Tibial nerve (tissue), 3 donors: ENCODE results near the gene RILPL1.
"Not testable (repeated sequence)": the region's sequence is repeated elsewhere in the genome, so short reads cannot be mapped to it uniquely, and the experiment has no call there.

Source experiments
- POLR2A ChIP-seq, 2 donors: fragments of 450-650 bp; IDR thresholded peaks; one replicate each; pipeline ENCODE4 v1.6.1; 2017; ENCODE audit warnings: antibody characterized with exemption in 2 of 2, mild to moderate bottlenecking in 2 of 2, moderate library complexity in 2 of 2
- TF ChIP-seq, protein P1 (sequence below), 5 experiments: fragments of 200-600 bp in 3 of 5; fragments of 450-650 bp in 2 of 5; sonication (generic) in 3 of 5; IDR thresholded peaks; one replicate each; pipeline ENCODE4 v1.5.1; 2016 to 2019; ENCODE audit warnings: antibody characterized with exemption in 5 of 5, mild to moderate bottlenecking in 3 of 5, moderate library complexity in 2 of 5

DNA sequence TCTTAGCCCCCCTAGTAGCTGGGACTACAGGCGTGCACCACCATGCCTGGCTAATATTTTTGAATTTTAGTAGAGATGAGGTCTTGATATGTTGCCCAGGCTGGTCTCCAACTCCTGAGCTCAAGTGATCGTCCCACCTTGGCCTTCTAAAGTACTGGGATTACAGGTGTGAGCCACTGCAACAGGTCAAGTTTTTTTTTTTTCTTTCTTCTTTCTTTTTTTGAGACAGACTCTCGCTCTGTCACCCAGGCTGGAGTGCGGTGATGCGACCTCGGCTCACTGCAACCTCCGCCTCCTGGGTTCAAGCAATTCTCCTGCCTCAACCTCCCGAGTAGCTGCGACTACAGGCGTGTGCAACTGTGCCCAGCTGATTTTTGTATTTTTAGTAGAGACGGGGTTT is 70.3 kb downstream of the RILPL1 start:
- TF ChIP-seq, protein P1, sequence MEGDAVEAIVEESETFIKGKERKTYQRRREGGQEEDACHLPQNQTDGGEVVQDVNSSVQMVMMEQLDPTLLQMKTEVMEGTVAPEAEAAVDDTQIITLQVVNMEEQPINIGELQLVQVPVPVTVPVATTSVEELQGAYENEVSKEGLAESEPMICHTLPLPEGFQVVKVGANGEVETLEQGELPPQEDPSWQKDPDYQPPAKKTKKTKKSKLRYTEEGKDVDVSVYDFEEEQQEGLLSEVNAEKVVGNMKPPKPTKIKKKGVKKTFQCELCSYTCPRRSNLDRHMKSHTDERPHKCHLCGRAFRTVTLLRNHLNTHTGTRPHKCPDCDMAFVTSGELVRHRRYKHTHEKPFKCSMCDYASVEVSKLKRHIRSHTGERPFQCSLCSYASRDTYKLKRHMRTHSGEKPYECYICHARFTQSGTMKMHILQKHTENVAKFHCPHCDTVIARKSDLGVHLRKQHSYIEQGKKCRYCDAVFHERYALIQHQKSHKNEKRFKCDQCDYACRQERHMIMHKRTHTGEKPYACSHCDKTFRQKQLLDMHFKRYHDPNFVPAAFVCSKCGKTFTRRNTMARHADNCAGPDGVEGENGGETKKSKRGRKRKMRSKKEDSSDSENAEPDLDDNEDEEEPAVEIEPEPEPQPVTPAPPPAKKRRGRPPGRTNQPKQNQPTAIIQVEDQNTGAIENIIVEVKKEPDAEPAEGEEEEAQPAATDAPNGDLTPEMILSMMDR (IDR thresholded peaks at IDR 0.05): not testable (repeated sequence)
- not testable (repeated sequence) for TF ChIP-seq POLR2A (IDR thresholded peaks at IDR 0.05)
